DMS79 treated with DMSO at 0.1 percent for 48 hours (cell line): ENCODE results near the gene ANKRD13D.

ENCODE experiments used
- DNase-seq: peaks from one replicate; lab custom pipeline; 2025; lab: John Stamatoyannopoulos, UW

Gene ANKRD13D

DNA sequence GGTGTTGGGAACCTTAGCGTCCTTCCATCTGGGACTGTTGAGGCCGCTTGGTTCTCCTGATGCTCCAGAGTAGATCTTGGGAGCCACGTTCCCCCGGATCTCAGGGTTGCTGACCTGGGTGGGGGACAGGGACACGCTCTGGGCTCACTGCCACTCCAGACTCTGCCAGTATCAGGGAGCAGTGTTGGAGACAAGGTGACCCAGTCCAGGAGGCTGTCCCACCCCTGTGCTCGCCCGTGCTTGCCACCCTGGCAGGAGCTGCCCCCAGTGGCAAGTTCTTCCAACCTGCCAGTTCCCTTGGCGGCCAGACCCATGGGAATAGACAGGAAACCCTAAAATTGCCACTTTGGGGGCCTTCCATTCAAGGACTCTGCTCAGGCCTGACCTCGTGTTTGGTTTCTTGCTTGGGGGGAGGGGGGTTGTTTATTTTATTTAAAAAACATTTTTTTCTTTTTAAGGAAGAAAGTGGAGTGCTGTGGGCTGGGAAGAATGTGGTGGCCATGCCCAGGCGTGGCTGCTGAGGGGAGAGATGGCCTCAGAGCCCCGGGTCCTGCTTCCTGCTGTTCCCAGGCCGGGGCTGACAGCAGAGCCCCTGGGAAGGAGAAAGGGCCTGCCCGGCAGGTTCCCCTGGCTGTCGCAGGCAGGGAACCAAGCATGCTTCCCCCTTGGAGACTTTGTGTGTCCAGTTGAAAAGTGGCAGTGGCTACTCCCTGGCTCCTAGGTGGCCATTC, 15.7 kb upstream of the ANKRD13D start:
- no peak for DNase-seq

DNA sequence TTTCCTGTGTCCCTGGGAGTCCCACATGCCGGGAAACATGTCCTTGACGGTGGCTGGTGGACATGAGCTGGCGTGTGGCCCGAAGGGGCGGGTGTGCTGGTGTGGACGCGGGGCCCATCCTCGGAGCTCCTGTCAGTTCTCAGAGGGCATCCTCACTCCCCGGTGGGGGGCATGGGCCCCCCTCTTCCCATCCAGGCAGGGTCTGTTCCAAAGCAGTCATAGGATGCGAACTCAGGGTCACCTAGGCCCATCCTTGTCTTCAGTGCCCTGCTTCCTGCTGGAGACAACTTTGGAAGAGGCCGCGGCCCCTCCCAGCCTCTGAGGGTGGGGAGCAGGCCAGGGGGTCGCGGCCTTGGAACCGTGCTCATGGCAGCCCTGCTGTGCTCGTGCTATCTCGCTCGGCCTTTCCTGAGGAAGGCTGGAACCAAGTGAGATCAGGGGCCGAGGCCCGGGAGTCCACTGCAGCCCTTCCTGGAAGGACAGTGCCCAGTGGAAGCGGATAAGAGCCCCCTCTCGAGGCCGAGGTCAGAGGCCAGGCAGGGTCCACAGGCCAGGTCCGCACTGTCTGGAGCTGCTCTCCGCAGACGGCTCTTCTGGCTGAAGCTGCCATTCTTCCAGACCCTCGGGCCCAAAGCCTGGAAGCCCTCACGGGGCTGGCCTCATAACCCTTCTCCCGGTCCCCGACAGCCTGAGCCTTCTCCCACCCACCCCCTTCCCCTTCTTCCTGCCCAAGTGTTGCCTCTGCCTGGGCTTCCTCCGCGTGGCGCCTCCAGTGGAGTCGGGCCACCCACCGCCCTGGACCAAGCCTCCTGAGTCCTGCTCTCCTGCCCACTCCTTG, 14.1 kb upstream of the ANKRD13D start:
- no peak for DNase-seq

GRCh38 chr11:67275606-67276409, 13.3 kb upstream of the ANKRD13D start:
- no peak for DNase-seq

DNA sequence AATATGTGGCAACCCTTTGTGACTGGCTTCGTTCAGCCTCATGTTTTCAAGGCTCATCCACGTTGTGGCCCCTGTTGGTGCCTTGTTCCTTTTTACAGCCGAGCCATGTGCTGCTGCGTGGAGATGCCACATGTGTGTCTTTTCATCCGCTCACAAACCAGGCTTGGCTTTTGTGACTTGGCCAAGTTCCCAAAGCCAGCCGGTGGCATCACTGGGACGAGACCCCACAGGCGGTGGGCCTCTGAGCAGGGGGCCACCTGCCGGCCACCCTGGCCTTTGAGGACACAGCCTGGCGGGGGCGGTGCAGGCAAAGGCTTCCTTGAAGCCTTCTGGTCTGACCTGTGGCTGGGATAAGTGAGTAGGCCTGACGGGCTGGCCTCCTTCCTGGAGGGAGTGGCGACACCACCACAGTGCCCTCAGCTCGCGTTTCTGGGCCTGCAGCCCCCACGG, 12.3 kb upstream of the ANKRD13D start:
- DNase-seq, result no peak

DNA sequence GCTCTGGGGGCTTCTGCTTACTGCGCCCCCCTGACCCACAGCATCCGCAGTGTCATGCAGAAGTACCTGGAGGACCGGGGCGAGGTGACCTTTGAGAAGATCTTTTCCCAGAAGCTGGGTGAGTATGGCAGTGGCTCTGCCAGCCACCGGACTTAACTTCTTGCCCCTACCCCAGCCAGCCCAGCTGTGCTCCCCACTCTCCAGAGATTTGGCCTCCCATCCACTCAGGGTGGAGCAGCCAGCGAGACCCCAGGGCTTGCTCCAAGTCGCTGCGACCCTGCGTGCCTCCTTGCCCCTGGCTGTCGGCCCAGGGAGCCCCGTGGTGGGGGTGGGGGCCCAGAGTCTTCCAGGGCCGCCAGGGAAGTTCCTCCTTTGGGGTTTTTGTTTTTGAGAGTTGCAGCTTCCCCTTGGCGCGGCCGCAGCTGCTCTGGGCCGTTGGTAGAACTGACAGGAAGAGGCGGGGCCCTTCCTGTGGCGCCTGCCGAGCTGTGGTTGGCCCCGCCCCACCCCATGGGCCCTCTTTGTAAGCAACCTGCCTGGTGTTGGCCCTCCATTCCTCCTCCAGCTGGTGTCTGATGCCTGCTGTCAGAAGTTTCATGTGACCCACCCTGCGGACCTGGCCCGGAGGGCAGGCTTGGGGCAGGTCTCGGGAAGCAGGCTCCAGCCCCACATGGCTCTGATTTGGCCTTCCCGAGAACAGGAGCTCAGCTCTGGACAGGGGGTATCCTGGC, 11.7 kb upstream of the ANKRD13D start:
- DNase-seq, result no peak

DNA sequence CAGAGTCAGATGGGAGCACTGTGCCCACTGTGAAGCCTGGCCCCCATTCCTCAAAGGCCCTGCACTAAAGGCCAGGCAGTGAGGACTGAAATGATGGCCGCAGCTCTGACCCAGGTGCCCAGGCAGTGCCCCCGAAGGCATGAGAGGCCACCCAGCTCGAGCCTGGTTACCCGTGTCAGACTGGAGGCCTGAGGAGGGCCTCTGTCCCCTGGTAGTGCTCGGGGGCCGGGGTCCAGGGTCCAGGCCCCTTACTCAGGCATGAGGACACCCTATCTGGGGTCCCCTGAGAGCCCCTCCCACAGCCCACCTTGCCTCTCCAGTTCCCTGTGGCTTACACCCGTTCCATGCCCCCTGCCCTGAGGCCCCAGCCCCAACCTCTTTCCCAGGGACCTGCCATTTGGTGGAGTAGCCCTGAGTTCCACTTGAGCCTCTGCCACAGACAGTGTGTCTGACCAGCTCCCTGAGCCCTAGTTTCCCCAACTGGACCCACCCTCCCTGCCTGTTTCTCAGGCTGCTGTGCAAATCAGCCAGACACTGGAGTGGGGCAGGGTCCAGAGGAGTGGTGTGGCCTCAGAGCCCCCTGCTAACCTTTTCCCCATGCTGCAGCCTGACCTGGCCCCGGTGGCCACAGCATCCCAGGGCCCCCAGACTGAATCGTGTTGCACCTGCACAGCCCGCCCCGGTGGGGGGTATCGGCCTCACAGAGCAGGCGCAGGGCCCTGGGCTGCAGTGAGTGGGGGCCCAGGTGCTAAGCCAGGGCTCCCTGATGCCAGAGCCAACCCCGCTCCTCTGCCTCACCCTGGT, 10.8 kb upstream of the ANKRD13D start:
- DNase-seq, result no peak

DNA sequence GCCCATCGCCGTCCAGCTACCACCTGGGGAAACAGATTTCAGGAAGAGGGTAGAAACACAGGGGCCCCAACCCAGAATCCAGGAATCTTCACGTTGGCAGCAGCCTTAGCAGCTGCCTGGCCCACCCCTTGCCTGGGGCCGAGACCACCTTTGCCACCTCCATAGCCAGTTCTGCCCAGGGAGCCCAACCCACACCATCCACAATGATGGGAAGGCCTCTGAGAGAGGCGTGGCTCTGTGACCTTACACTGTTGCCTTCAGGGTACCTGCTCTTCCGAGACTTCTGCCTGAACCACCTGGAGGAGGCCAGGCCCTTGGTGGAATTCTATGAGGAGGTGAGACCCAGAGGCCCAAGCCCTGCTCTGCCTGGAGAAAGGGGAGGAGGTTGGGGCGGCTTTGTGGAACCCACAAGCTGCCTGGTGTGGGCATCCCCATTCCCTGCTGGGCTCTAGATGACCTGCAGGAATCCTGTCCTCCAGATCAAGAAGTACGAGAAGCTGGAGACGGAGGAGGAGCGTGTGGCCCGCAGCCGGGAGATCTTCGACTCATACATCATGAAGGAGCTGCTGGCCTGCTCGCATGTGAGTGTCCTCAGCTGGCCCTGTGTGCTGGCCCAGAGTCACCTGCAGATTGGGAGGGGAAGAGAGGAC, 10.0 kb upstream of the ANKRD13D start:
- no peak for DNase-seq

- no peak for DNase-seq
These were observed 9.3 kb upstream of the ANKRD13D start for GRCh38 chr11:67279589-67280340.

GRCh38 chr11:67280341-67280787, 8.7 kb upstream of the ANKRD13D start:
- DNase-seq, result no peak

- no peak for DNase-seq
These were observed 8.1 kb upstream of the ANKRD13D start for GRCh38 chr11:67280788-67281551.

GRCh38 chr11:67281552-67282150, 7.5 kb upstream of the ANKRD13D start:
- no peak for DNase-seq

DNA sequence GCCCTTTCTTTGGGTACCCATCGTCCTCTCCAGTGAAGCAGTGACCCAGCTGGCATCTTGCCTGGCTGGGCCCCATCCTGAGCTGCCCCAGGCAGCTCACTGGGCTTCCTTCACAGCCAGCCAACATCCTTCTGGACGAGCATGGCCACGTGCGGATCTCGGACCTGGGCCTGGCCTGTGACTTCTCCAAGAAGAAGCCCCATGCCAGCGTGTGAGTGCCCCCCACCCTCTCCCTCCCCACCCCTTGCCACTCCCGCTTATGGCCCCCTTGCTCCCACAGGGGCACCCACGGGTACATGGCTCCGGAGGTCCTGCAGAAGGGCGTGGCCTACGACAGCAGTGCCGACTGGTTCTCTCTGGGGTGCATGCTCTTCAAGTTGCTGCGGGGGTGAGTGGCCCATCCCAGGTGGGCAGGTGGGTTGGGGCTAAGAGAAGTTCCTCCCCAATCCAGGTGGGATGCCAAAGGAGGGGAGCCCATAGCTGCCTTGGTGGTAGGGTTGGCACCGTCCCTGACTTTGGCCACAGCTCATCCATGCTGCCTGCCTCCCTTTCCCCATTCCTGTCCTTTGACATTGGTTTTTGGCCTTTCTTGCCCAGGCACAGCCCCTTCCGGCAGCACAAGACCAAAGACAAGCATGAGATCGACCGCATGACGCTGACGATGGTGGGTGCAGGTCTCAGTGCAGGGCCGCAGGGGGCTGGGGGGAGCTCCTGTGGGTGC, 6.8 kb upstream of the ANKRD13D start:
- no peak for DNase-seq

DNA sequence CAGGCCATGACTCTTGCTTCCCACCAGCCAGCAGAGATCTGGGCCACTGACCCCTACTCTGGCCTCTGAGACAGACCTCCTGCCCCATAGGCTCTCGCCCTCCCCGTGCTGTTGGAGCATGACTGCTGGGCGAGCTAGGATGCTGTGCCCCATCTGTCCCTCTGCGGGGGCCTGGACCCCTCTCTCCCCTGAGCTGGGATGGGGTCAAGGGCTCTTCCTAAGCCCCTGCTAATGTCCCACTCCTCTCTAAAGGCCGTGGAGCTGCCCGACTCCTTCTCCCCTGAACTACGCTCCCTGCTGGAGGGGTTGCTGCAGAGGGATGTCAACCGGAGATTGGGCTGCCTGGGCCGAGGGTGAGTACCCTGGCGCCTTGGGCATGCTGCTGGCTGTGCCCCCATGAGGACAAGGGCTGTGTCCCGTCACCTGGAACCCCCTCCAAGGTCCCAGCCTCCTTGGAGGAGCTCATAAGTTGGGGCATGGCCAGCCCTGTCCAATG, 6.2 kb upstream of the ANKRD13D start:
- no peak for DNase-seq

DNA sequence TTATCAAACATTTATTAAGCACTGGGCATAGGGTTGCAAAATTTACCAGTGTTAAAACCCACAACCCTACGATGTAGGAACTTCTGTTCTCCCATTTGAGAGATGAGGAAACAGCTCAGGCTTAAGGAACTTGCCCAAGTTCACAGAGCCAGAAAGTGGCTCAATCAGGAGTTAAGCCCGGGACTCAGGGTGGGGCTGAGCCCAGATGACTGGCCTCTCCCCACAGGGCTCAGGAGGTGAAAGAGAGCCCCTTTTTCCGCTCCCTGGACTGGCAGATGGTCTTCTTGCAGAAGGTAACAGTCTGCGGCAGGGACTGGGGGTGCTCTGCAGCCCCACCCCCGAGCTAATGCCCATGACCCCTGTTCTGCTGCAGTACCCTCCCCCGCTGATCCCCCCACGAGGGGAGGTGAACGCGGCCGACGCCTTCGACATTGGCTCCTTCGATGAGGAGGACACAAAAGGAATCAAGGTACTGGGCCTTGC, 5.6 kb upstream of the ANKRD13D start:
- no peak for DNase-seq

DNA sequence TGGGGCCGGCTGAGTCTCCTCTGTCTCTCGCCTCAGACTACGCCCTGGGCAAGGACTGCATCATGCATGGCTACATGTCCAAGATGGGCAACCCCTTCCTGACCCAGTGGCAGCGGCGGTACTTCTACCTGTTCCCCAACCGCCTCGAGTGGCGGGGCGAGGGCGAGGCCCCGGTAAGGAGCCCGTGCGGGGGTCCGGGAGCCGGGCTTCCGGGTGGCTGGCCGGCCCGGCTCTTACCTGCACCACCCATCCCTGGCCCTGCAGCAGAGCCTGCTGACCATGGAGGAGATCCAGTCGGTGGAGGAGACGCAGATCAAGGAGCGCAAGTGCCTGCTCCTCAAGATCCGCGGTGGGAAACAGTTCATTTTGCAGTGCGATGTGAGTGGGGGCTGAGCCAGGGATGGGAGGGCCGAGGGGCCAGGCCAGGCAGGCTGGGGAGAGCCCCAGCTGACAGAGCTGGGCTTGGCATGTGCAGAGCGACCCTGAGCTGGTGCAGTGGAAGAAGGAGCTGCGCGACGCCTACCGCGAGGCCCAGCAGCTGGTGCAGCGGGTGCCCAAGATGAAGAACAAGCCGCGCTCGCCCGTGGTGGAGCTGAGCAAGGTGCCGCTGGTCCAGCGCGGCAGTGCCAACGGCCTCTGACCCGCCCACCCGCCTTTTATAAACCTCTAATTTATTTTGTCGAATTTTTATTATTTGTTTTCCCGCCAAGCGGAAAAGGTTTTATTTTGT, 4.1 kb upstream of the ANKRD13D start:
- no peak for DNase-seq
